Transverse colon (tissue), 4 donors: Measurements from ENCODE around the gene RELN.

Experiments
- CTCF ChIP-seq, 5 experiments: fragments of 200-600 bp in 3 of 5; fragments of 450-650 bp in 2 of 5; sonication (generic) in 3 of 5; IDR thresholded peaks; 1 replicate in 2 of 5; 2 replicates in 3 of 5; pipeline ENCODE4 v1.5.1; 2016 to 2017; ENCODE audit warnings: antibody characterized with exemption in 5 of 5, inconsistent platforms in 3 of 5, mild to moderate bottlenecking in 2 of 5, moderate library complexity in 1 of 5
- POLR2A ChIP-seq: fragments of 450-650 bp; IDR thresholded peaks from one replicate; pipeline ENCODE4 v1.6.1; 2016; ENCODE audit warnings: antibody characterized with exemption, mild to moderate bottlenecking, moderate library complexity
- POLR2AphosphoS5 ChIP-seq, 3 donors: sonication (generic); formaldehyde crosslinking; IDR thresholded peaks; one replicate each; pipeline ENCODE4 v1.6.1; 2016; ENCODE audit warnings: antibody characterized with exemption in 3 of 3

- TF ChIP-seq CTCF (IDR thresholded peaks at IDR 0.05) = no peak
- no peak for TF ChIP-seq POLR2AphosphoS5 (IDR thresholded peaks at IDR 0.05)
- no peak for TF ChIP-seq POLR2A
These were observed 447.0 kb downstream of the RELN start for GRCh38 chr7:103542470-103542869.
